Measurements from ENCODE around the gene GOSR2.

- TF ChIP-seq YY1 (IDR thresholded peaks at IDR 0.05; ENCODE audit: insufficient read depth, insufficient read length) (no peak), ZNF274 (IDR thresholded peaks at IDR 0.05; ENCODE audit: low read depth, low read length) (no peak)
Measured at GRCh38 chr17:46964315-46965265, 41.6 kb downstream of the GOSR2 start.
